BE2C (cell line): ENCODE measurements around the gene TTLL11.

Source experiments
- DNase-seq: peaks from one replicate; pipeline ENCODE4 v3.0.0-alpha.2; 2020
- H3K27me3 ChIP-seq: fragments of 250-450 bp; sonication (Bioruptor Pico); 2 replicates; pipeline ENCODE4 v1.5.1; 2020; ENCODE audit warnings: mild to moderate bottlenecking
- H3K36me3 ChIP-seq: fragments of 250-450 bp; sonication (Bioruptor Pico); 2 replicates; pipeline ENCODE4 v1.5.1; 2020; ENCODE audit warnings: mild to moderate bottlenecking
- H3K4me1 ChIP-seq: fragments of 250-450 bp; sonication (Bioruptor Pico); 2 replicates; pipeline ENCODE4 v1.5.1; 2020
- H3K4me3 ChIP-seq: 2 replicates; pipeline ENCODE4 v1.5.1; 2011; ENCODE audit warnings: low read depth, low read length
- H3K9me3 ChIP-seq: fragments of 250-450 bp; sonication (Bioruptor Pico); 2 replicates; pipeline ENCODE4 v1.5.1; 2020
- TF ChIP-seq, protein P1 (sequence below): IDR thresholded peaks from 2 replicates; pipeline ENCODE4 v1.5.1; 2012; ENCODE audit warnings: mild to moderate bottlenecking, low read depth, low read length

Gene TTLL11

DNA sequence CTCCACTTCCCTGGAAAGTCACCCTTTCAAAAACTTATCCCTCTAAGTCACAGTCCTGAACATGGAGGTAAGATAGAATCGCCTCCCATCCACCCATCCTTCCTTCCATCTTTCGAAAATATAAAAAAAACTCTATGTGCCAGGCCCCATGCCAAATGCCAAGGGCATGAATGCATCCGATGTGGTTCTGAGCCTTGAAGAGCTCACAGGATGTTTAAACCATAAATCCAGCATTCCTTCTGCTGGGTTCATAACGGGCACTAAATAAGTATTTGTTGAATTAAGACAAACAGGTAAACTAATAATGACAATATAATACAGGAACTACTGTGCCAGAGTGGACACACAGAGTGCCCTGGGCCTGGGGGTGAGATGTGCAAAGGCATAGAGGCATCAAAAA is 147.3 kb downstream of the TTLL11 start:
- Histone ChIP-seq H3K27me3 (no peaks in the 10 kb centered on the region), H3K4me1 (no peaks in the 10 kb centered on the region), H3K9me3 (no peaks in the 10 kb centered on the region), H3K4me3 (no peak overlapping the region), H3K36me3 (no peaks in the 10 kb centered on the region)
- TF ChIP-seq, protein P1, sequence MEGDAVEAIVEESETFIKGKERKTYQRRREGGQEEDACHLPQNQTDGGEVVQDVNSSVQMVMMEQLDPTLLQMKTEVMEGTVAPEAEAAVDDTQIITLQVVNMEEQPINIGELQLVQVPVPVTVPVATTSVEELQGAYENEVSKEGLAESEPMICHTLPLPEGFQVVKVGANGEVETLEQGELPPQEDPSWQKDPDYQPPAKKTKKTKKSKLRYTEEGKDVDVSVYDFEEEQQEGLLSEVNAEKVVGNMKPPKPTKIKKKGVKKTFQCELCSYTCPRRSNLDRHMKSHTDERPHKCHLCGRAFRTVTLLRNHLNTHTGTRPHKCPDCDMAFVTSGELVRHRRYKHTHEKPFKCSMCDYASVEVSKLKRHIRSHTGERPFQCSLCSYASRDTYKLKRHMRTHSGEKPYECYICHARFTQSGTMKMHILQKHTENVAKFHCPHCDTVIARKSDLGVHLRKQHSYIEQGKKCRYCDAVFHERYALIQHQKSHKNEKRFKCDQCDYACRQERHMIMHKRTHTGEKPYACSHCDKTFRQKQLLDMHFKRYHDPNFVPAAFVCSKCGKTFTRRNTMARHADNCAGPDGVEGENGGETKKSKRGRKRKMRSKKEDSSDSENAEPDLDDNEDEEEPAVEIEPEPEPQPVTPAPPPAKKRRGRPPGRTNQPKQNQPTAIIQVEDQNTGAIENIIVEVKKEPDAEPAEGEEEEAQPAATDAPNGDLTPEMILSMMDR: no peak
- no peak for DNase-seq

DNA sequence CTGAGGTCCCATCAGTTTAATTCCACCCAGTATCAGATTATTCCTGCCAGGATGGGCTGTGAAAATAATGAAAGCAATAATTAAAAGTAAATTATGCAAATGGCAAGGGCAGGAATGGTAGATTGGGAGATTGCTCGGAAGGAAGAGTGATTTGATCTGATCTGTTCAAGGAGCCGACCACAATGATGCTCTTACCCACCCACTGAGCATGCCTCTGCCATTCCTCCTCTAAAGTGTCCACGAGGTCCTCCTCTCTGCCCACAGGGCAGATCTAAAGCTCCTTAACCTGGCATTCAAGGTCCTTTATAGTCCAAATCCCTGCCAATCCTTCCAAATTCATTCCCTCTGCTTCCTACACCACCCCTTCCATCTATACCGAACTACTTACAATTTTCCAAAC is 147.8 kb downstream of the TTLL11 start:
- Histone ChIP-seq H3K27me3 (no peaks in the 10 kb centered on the region), H3K9me3 (no peaks in the 10 kb centered on the region), H3K4me3 (no peak overlapping the region), H3K4me1 (no peaks in the 10 kb centered on the region), H3K36me3 (no peaks in the 10 kb centered on the region)
- TF ChIP-seq, protein P1: no peak
- no peak for DNase-seq

DNA sequence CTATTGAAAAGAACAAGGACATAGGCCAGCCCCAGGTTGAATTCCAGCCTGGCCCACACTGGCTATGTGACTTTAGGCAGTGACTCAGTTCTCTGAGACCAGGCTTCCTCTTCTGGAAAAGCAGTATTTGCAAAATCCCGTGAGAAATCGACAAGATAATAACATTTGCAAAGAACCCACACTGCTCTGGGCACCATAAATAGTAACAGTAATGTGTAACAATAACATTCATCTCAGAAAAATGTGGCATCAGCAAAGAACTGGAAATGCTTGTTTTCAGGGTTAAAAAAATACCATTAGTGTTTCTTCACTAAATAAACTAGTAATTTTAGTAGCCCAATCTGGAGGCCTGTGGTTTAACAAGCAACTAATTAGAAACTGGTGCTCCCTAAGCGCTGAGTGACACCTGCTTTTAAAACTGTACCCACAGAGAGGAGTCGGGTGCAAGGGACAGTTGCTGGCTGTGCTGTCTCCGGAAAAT is 148.4 kb downstream of the TTLL11 start:
- no peaks in the 10 kb centered on the region for H3K4me1 ChIP-seq
- DNase-seq: no peak
- TF ChIP-seq, protein P1: no peak
- no peaks in the 10 kb centered on the region for H3K9me3 ChIP-seq
- no peaks in the 10 kb centered on the region for H3K27me3 ChIP-seq
- H3K4me3 ChIP-seq: no peak overlapping the region
- no peaks in the 10 kb centered on the region for H3K36me3 ChIP-seq

DNA sequence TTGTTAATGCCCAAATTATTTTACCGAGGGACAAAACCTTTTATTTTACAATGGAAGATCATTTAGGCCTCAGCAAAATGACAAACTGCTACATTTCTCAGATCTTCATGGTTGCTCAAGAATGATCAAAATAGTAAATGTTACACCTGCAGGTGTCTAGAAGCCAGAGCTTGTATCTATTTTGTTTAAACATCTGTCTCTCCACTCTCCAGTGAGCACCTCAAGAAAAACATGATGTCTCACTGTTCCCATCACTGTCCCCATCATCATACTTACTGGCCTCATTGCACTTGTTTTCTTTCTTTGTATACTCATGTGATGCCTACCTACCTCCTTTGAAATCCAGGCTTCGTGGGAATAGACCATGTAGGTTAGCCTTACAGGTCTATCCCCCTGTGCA is 149.6 kb downstream of the TTLL11 start:
- Histone ChIP-seq H3K4me1 (no peaks in the 10 kb centered on the region), H3K27me3 (no peaks in the 10 kb centered on the region), H3K4me3 (no peak overlapping the region), H3K9me3 (no peaks in the 10 kb centered on the region), H3K36me3 (no peaks in the 10 kb centered on the region)
- TF ChIP-seq, protein P1: no peak
- DNase-seq: no peak

DNA sequence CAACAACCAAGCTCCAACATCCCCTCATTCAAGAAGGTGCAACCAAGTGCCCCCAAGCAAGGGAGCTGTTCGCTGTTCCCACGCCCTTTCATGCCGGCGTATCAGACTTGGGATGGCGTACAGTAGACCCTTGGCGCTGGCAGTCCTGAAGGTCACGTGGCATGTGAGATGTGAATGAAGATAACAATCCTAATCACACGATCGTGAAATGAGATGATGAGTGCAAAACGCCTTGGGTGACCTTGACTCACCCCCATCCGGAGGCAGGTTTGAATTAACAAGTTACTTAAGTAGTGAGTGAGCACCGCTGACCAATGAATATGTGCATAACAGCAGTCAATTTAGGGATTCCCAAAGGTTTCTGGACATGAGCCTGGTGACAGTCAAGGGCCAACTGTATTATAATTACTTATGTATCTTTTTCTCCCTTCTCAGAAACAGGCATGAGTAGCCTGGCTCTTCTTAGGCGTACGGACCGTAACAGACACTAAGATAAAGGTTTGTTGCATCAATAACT is 150.2 kb downstream of the TTLL11 start:
- DNase-seq: no peak
- H3K9me3 ChIP-seq: no peaks in the 10 kb centered on the region
- TF ChIP-seq, protein P1: no peak
- no peaks in the 10 kb centered on the region for H3K4me1 ChIP-seq
- H3K27me3 ChIP-seq: no peaks in the 10 kb centered on the region
- H3K36me3 ChIP-seq: no peaks in the 10 kb centered on the region
- H3K4me3 ChIP-seq: no peak overlapping the region

DNA sequence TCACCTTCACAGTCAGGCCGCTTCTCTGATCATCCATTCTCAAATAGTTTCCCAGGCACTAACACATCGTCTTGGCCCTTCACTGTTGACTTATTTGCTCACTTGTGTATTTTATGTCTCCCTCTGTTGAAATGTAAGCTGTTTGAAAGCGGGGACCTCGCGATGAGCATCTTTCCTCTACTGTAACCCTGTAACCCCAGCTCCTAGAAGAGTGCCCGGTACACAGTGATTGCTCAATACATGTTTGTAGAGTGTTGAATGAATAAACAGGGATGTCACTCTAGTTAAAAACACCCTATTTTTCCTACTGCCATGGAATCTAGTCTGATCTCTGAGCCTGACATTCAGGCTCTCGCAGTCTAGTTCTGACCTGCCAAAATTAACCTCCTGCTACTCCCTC is 150.8 kb downstream of the TTLL11 start:
- no peak for DNase-seq
- Histone ChIP-seq H3K9me3 (no peaks in the 10 kb centered on the region), H3K36me3 (no peaks in the 10 kb centered on the region), H3K27me3 (no peaks in the 10 kb centered on the region), H3K4me3 (no peak overlapping the region), H3K4me1 (no peaks in the 10 kb centered on the region)
- TF ChIP-seq, protein P1: no peak
